DND-41 (cell line): ENCODE data around the gene APBB2.

Experiments
- ATAC-seq: fragments of 200-7000 bp; cut with Tn5 transposase; 3 replicates; pipeline ENCODE4 v1.9.1; 2021; ENCODE audit warnings: low read depth; ENCODE audit not compliant: insufficient read depth
- DNase-seq: peaks from one replicate; pipeline ENCODE4 v3.0.0-alpha.2; 2020
- H2AFZ ChIP-seq: 2 replicates; pipeline ENCODE4 v1.6.0; 2012; ENCODE audit warnings: low read depth, low read length
- H3K27ac ChIP-seq: 2 replicates; pipeline ENCODE4 v1.5.1; 2012; ENCODE audit warnings: low read length, inconsistent platforms
- H3K27me3 ChIP-seq: fragments of 200-600 bp; sonication (generic); 2 replicates; pipeline ENCODE4 v1.6.0; 2012; ENCODE audit warnings: low read length, mild to moderate bottlenecking, inconsistent platforms; ENCODE audit not compliant: insufficient read depth, poor library complexity
- H3K36me3 ChIP-seq: 2 replicates; pipeline ENCODE4 v1.5.1; 2012; ENCODE audit warnings: low read length, inconsistent platforms; ENCODE audit not compliant: insufficient read depth
- H3K4me1 ChIP-seq: 2 replicates; pipeline ENCODE4 v1.5.1; 2012; ENCODE audit warnings: mild to moderate bottlenecking, low read length; ENCODE audit not compliant: insufficient read depth
- H3K4me2 ChIP-seq: 2 replicates; pipeline ENCODE4 v1.6.0; 2012; ENCODE audit warnings: mild to moderate bottlenecking, moderate library complexity, low read length, inconsistent platforms; ENCODE audit not compliant: insufficient read depth
- H3K4me3 ChIP-seq, 2 experiments: fragments of 200-600 bp in 1 of 2; shearing (Covaris generic) in 1 of 2; 2 replicates each; pipeline ENCODE4 v1.5.1; 2012 to 2016; ENCODE audit warnings: inconsistent platforms in 2 of 2, low read length in 2 of 2, mild to moderate bottlenecking in 2 of 2, low read depth in 1 of 2, moderate library complexity in 1 of 2
- H3K79me2 ChIP-seq: 2 replicates; pipeline ENCODE4 v1.6.0; 2012; ENCODE audit warnings: low read length, inconsistent platforms; ENCODE audit not compliant: insufficient read depth
- H3K9ac ChIP-seq: 2 replicates; pipeline ENCODE4 v1.6.0; 2012; ENCODE audit warnings: low read depth, mild to moderate bottlenecking, inconsistent platforms, low read length, moderate library complexity
- H3K9me3 ChIP-seq: 2 replicates; pipeline ENCODE4 v1.5.1; 2012; ENCODE audit warnings: low read length, moderate library complexity, mild to moderate bottlenecking, inconsistent platforms; ENCODE audit not compliant: insufficient read depth, severe bottlenecking
- H4K20me1 ChIP-seq: 2 replicates; pipeline ENCODE4 v1.6.0; 2012; ENCODE audit warnings: low read length; ENCODE audit not compliant: insufficient read depth
- EZH2 ChIP-seq: IDR thresholded peaks from 3 replicates; pipeline ENCODE4 v1.6.1; 2012; ENCODE audit warnings: borderline replicate concordance, low read depth, mild to moderate bottlenecking, moderate library complexity, low read length, inconsistent platforms; ENCODE audit not compliant: severe bottlenecking
- TF ChIP-seq, protein P1 (sequence below): IDR thresholded peaks from 2 replicates; pipeline ENCODE4 v1.5.1; 2012; ENCODE audit warnings: borderline replicate concordance, low read length, moderate library complexity, mild to moderate bottlenecking; ENCODE audit not compliant: poor library complexity, severe bottlenecking; ENCODE audit errors: extremely low read depth

The APBB2 gene

GRCh38 chr4:40954088-40954668 is 260.2 kb downstream of the APBB2 start:
- Histone ChIP-seq H2AFZ (no peak overlapping the region), H3K4me2 (no peak overlapping the region), H3K36me3 (no peaks in the 10 kb centered on the region), H3K27ac (no peak overlapping the region), H3K27me3 (peaks cover 8% of the 10 kb centered on the region), H3K79me2 (no peaks in the 10 kb centered on the region), H3K4me1 (no peaks in the 10 kb centered on the region), H3K9ac (no peak overlapping the region), H4K20me1 (no peaks in the 10 kb centered on the region), H3K4me3 (no peak overlapping the region), H3K9me3 (no peaks in the 10 kb centered on the region)
- DNase-seq (no peak), ATAC-seq (no peak)
- TF ChIP-seq EZH2 = no peak
- TF ChIP-seq, protein P1, sequence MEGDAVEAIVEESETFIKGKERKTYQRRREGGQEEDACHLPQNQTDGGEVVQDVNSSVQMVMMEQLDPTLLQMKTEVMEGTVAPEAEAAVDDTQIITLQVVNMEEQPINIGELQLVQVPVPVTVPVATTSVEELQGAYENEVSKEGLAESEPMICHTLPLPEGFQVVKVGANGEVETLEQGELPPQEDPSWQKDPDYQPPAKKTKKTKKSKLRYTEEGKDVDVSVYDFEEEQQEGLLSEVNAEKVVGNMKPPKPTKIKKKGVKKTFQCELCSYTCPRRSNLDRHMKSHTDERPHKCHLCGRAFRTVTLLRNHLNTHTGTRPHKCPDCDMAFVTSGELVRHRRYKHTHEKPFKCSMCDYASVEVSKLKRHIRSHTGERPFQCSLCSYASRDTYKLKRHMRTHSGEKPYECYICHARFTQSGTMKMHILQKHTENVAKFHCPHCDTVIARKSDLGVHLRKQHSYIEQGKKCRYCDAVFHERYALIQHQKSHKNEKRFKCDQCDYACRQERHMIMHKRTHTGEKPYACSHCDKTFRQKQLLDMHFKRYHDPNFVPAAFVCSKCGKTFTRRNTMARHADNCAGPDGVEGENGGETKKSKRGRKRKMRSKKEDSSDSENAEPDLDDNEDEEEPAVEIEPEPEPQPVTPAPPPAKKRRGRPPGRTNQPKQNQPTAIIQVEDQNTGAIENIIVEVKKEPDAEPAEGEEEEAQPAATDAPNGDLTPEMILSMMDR = no peak

GRCh38 chr4:40953283-40954087 is 260.9 kb downstream of the APBB2 start:
- Histone ChIP-seq H3K4me1 (no peaks in the 10 kb centered on the region), H4K20me1 (no peaks in the 10 kb centered on the region), H3K79me2 (no peaks in the 10 kb centered on the region), H3K27ac (no peak overlapping the region), H2AFZ (no peak overlapping the region), H3K36me3 (no peaks in the 10 kb centered on the region), H3K9ac (no peak overlapping the region), H3K4me2 (no peak overlapping the region), H3K4me3 (no peak overlapping the region), H3K9me3 (no peaks in the 10 kb centered on the region), H3K27me3 (peaks cover 8% of the 10 kb centered on the region)
- DNase-seq (no peak), ATAC-seq (no peak)
- TF ChIP-seq EZH2 = no peak
- TF ChIP-seq, protein P1 = no peak

DNA sequence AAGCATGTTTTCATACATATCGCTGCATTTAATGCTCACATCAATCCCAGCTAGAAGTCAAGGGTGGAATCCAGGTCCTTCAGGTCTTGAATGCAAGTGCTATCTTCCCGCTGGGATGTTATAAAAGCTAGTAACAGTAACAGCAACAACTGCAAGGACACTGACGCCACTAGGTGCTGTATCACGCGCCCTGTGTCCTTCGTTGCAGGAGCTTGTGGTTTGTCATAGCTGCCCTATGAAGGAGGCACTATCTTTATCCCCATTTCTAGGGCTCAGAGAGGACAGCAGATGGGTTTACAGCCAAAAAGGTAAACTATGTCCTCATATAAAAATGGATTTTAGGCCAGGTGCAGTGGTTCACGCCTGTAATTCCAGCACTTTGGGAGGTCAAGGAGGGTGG is 261.7 kb downstream of the APBB2 start:
- DNase-seq = no peak
- H3K27ac ChIP-seq = no peak overlapping the region
- no peak overlapping the region for H3K9ac ChIP-seq
- no peaks in the 10 kb centered on the region for H3K4me1 ChIP-seq
- no peak for ATAC-seq
- H3K4me2 ChIP-seq = no peak overlapping the region
- no peaks in the 10 kb centered on the region for H3K9me3 ChIP-seq
- H3K79me2 ChIP-seq = no peaks in the 10 kb centered on the region
- H3K4me3 ChIP-seq = no peak overlapping the region
- no peak overlapping the region for H2AFZ ChIP-seq
- peaks cover 8% of the 10 kb centered on the region for H3K27me3 ChIP-seq
- TF ChIP-seq, protein P1 = no peak
- TF ChIP-seq EZH2 = no peak
- H4K20me1 ChIP-seq = no peaks in the 10 kb centered on the region
- no peaks in the 10 kb centered on the region for H3K36me3 ChIP-seq
